ENCODE data around the gene MTRR.

- TF ChIP-seq CTCF (conservative IDR thresholded peaks at IDR 0.05; ENCODE audit: low read depth, low read length), result no peak
- TF ChIP-seq RAD21 (IDR thresholded peaks at IDR 0.05; ENCODE audit: low read length), result no peak
- TF ChIP-seq SMC3 (IDR thresholded peaks at IDR 0.05; ENCODE audit: low read depth, low read length), result no peak
- no peak for TF ChIP-seq ELK1 (IDR thresholded peaks at IDR 0.05; ENCODE audit: borderline replicate concordance, low read depth, low read length)
- no peak for TF ChIP-seq RFX5 (IDR thresholded peaks at IDR 0.05; ENCODE audit: low read depth, low read length)
- no peak for TF ChIP-seq POLR2A (IDR thresholded peaks at IDR 0.05; ENCODE audit: low read depth, low read length)
- no peak for TF ChIP-seq MAZ (IDR thresholded peaks at IDR 0.05; ENCODE audit: borderline replicate concordance, low read depth, low read length)
- no peak for TF ChIP-seq USF2 (IDR thresholded peaks at IDR 0.05; ENCODE audit: low read depth, low read length)
- TF ChIP-seq RCOR1 (IDR thresholded peaks at IDR 0.05; ENCODE audit: insufficient replicate concordance, low read length), result no peak
- TF ChIP-seq MAFK (IDR thresholded peaks at IDR 0.05; ENCODE audit: low read depth, low read length), result no peak
- TF ChIP-seq MXI1 (IDR thresholded peaks at IDR 0.05; ENCODE audit: borderline replicate concordance, low read depth, low read length), result no peak
- no peak for TF ChIP-seq FOS (IDR thresholded peaks at IDR 0.05; ENCODE audit: low read depth, low read length)
- peak; percentile 67 for TF ChIP-seq CEBPB (IDR thresholded peaks at IDR 0.05; ENCODE audit: low read depth, low read length)
These were observed 12.1 kb downstream of the MTRR start for GRCh38 chr5:7881091-7881490.
